Activated CD8-positive, alpha-beta memory T cell treated with anti-CD3 and anti-CD28 coated beads for 48 hours (primary cell): Measurements from ENCODE around the gene FGD3.
"Not testable (repeated sequence)": the region's sequence is repeated elsewhere in the genome, so short reads cannot be mapped to it uniquely, and the experiment has no call there.

Experiments used
- DNase-seq, 3 experiments: peaks; one replicate each; pipeline ENCODE4 v3.0.0-alpha.2; 2020; ENCODE audit warnings: low read depth in 2 of 3, low spot score in 2 of 3

FGD3 gene, protein sequence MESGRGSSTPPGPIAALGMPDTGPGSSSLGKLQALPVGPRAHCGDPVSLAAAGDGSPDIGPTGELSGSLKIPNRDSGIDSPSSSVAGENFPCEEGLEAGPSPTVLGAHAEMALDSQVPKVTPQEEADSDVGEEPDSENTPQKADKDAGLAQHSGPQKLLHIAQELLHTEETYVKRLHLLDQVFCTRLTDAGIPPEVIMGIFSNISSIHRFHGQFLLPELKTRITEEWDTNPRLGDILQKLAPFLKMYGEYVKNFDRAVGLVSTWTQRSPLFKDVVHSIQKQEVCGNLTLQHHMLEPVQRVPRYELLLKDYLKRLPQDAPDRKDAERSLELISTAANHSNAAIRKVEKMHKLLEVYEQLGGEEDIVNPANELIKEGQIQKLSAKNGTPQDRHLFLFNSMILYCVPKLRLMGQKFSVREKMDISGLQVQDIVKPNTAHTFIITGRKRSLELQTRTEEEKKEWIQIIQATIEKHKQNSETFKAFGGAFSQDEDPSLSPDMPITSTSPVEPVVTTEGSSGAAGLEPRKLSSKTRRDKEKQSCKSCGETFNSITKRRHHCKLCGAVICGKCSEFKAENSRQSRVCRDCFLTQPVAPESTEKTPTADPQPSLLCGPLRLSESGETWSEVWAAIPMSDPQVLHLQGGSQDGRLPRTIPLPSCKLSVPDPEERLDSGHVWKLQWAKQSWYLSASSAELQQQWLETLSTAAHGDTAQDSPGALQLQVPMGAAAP

GRCh38 chr9:92947268-92948037 is at the start of gene FGD3:
FGD3 (plus strand) TSS chr9:92947523; CDS start chr9:92976257, 28,734 bp downstream.
- no peak for DNase-seq

DNA sequence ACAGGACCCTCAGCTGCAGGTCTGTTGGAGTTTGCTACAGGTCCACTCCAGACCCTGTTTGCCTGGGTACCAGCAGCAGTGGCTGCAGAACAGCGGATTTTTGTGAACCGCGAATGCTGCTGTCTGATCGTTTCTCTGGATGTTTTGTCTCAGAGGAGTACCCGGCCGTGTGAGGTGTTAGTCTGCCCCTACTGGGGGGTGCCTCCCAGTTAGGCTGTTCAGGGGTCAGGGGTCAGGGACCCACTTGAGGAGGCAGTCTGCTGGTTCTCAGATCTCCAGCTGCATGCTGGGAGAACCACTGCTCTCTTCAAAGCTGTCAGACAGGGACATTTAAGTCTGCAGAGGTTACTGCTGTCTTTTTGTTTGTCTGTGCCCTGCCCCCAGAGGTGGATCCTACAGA is 42.2 kb upstream of the FGD3 start:
- DNase-seq = not testable (repeated sequence)

- no peak for DNase-seq
Measured at GRCh38 chr9:92911511-92912475, 35.5 kb upstream of the FGD3 start.

DNA sequence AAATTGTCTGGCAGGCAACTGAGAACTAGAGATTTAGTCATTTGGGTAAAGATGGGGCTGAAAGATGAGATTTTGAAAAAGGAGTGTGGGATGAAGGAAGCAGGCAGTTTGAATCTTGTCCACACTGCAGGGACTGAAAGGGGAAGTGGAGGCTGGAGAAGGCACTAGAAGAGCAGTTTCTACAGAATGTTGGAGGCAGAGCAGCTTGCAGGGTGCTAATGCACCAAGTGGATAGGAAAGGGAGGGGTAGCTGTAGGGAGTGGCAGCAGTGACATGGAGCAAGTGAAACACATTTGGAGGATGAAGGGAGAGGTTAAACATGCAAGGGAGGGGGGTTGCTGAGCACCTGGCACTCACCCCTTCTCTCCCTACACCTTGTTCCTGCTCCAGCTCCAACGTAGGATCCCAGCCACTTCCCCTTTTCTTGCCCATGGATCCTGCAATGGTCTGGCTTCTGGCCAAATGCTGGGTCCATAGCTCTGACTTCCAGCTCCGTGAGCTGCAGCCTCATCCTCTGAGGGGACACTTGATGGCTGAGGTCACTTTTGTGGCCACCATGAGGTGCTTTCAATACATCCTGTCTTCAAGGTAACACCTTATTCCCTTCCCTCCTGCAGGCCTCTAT is 30.0 kb upstream of the FGD3 start:
- no peak for DNase-seq

- DNase-seq = no peak
Measured at GRCh38 chr9:92920437-92920836, 26.9 kb upstream of the FGD3 start.

DNA sequence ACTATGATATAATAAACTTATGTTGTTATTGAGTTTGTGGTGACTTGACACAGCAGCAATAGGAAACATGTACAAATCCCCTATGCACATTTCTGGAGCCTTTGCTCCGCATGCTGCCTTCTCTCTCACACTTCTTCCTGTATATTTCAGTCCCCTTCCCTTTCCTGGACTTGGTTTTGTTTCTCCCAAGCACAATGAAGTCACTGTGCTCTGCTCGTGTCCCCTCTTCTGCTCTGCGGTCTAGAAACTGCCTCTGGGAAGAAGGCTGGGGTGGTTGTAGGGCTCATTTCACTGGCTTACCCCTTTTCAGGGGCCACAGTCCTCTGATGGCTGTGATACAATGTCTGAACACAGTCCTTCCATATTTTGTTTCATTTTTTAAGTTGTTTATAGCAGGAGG is 15.7 kb upstream of the FGD3 start:
- DNase-seq = no peak

GRCh38 chr9:92934321-92934720 is 13.0 kb upstream of the FGD3 start:
- DNase-seq = no peak

GRCh38 chr9:92938025-92938424 is 9.3 kb upstream of the FGD3 start:
- no peak for DNase-seq

DNA sequence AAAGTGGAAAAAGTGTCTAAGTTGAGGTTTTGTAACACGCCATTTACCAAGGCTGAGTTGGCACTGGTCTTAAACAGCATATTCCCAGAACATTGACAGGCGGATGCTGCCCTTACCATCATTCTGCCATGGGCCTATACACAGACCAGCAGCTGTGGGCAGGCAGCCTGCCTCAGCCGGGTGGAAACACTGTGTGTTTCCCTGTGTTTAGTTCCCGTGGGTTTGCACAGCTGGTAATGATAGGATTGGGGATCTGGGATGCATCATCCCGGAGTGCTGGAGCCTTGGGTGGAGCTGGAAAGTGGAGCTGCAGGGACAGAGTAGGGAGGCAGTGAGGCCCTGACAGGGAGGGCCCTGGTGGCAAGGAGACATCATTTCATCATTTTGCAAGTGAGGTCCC is 5.5 kb upstream of the FGD3 start:
- DNase-seq = no peak

DNA sequence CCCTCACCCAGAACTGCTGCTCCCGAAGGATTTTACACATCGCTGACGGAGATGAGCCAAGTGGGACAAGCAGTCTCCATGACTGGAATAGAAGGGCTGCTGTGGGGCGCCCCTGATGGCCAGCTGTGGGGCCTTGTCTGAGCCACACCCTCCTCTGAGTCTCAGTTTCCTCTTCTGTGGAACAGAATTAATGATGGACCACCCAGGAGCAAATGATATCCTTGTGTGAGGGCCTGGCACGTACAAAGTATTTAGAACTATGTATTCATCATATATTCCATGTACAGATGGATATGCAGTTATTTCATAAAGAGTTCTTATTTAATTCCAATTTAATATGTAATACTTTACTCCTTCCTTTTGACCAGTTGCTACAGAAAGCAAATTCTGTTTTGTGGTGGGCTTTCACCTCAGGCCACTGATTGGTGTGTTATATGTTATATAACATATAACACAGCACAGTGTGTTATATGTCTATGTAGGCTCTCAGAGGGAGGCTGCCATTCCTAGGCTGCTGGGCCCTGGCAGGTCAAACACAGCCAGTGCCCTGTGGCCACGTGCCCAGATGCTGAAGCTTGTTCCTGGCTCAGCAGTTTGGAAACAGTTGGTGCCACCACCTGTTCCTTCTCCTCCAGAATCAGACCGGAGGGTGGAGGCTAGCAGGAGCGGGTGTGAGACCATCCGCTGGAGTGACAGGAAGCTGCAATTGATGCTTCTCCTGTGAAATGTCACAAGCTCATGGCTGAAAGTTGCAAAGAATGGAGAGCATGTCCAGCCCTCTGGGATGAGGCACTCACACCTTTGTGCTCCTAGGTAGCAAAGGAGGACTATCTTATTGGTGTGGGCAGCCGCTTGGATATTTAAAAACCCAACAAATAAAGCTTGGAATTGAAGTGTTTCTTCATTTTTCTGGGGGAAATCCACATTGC is 4.4 kb upstream of the FGD3 start:
- DNase-seq = no peak

DNA sequence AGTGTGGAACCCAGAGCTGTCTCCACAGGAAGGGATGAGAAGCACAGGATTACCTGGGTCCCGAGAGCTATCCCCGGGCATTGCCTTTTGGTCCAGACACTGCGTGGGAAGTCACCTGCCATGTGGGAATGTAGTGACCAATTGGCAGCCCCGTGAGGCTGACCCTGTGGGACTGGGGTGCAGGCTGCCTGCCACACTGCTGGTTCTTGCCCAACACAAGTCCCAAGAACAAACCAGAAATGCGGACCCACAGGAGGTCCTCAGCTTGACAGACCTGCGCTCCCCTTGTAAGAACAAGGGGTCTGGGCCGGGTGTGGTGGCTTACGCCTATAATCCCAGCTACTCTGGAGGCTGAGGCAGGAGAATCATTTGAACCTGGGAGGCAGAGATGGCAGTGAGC is 2.4 kb upstream of the FGD3 start:
- DNase-seq = no peak

GRCh38 chr9:92945796-92946195 is 1.5 kb upstream of the FGD3 start:
- DNase-seq = no peak

DNA sequence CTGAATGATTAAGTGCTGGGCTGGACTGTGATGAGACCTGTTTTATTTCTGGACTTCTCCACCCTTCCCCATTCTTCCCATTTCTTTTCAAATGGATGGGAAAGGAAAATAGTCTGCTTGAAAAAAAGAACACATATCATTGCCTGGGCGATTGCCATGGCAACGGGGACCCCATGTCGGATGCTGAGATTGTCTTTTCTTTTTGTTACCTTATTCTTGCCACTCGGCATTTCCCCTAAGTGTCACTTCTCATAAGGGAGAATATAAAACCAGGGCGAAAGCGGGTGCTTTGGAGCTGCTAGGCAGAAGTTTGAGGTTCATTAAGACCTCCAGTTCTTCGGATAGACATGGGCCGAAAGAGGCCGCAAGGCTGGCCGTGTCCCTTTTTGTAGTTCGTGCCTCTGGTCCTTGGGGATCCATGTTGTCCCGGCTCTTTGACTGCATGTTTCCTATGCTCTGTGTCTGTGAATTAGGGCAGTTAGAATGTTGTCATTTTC is 763 bp downstream of the FGD3 start:
- DNase-seq = no peak

- no peak for DNase-seq
Measured at GRCh38 chr9:92948632-92949031, 1.3 kb downstream of the FGD3 start.

DNA sequence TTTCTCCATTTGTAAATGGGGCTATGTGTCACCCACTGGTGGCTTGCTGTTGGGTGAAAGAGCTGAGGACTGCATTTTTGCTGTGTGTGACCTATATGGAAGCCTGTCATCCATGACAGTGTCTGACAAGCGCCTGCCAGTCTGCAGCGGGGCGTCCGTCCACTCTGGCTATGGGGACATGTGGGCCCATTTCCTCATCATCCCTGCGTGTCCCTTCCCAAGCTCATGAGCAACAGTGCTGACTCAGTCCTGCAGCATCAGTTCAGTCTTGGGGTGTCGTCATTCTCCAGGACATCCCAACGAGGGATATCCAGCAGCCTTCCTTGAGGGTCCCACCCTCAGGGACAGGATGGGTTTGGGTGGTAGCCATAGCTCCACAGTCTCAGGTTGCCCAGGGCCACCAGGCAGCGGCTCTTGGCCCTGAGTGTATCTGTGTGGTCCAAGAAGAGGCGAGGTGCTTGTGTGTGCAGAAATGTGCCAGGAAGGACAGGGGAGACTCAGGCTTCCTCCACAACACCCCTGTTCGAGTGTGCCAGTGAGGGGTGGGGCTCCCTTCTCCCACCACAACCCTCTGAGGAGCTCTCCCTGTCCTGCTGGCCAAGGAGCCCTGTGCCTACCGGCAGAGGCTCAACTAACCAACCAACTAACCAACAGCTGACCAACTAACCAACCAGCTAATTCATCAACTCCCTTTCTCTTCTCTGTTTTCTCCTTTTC is 2.1 kb downstream of the FGD3 start:
- no peak for DNase-seq

DNA sequence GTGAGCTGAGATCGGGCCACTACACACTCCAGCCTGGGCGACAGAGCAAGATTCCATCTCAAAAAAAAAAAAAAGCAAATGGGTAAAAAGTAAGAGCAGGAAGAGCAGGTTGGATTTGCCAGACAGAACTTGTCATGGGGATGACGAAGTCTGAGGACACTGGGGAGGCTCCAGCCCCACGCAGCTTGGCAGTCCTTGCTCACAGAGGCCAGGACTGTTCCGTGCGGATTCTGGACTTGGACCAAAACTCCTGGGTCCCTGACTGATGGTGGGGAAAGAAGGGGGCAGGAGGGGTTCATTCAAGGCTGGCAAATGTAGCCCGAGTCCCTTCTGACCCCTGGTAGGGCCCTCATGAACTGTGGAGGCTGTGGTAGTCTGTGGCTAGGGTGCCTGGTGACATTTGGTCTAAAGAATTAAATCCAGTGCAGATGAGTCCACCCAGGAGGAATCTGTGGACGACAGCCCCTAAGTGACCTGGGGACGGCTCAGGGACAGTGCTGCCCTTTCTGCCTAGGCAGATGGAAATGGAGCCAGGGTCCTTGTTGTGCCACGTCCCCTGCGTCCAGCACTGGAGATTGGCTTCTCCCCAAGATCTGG is 3.1 kb downstream of the FGD3 start:
- DNase-seq = no peak

DNA sequence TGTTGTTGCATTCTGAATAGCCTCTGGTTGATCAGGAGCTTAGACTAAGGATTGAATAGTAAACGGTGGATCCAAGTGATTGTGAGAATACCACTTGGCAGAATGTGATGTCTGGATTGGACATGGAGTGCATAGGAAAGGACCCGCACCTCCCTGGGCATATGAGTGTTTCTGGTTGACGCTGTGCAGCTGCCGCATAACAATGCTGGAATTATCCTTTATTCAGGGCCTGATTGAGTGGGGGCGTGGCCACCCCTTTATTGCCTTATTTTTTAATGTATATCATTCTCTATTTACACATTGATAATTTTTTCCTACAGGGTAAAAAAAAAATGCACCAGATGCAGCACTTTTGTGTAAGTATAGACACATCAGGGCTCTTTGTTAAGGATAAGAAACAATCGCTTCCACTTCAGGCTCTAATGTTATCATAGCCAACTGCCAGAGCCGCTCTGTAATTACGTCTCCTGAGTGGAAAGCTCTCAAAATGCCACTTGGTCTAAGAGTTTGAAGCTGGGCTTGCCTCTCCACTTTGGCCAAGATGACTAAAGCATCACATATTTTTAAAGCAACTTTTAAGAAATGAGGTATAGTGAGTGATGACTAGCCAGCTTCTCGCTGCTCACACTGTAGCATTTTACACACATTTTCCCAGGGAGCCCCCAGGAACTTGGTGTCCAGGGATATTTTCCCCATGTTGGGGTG is 5.7 kb downstream of the FGD3 start:
- no peak for DNase-seq
